Measurements from ENCODE around the gene RBM43.

- TF ChIP-seq, protein P1, sequence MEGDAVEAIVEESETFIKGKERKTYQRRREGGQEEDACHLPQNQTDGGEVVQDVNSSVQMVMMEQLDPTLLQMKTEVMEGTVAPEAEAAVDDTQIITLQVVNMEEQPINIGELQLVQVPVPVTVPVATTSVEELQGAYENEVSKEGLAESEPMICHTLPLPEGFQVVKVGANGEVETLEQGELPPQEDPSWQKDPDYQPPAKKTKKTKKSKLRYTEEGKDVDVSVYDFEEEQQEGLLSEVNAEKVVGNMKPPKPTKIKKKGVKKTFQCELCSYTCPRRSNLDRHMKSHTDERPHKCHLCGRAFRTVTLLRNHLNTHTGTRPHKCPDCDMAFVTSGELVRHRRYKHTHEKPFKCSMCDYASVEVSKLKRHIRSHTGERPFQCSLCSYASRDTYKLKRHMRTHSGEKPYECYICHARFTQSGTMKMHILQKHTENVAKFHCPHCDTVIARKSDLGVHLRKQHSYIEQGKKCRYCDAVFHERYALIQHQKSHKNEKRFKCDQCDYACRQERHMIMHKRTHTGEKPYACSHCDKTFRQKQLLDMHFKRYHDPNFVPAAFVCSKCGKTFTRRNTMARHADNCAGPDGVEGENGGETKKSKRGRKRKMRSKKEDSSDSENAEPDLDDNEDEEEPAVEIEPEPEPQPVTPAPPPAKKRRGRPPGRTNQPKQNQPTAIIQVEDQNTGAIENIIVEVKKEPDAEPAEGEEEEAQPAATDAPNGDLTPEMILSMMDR (conservative IDR thresholded peaks at IDR 0.05; ENCODE audit: low read depth, low read length), result no peak
- TF ChIP-seq EZH2 (IDR thresholded peaks at IDR 0.05; ENCODE audit: borderline replicate concordance, low read depth, low read length, poor library complexity, severe bottlenecking), result no peak
These were observed 55.2 kb downstream of the RBM43 start for GRCh38 chr2:151206446-151206968.

All from A673 (cell line).